IMR-90 (cell line): Measurements from ENCODE around the gene PTPRC. TPM values are rescaled to one million over a fixed set of nuclear protein-coding genes. Genes with fewer than 3 reads are reported as not detected.

Experiments
- ATAC-seq: fragments of 200-7000 bp; cut with Tn5 transposase; 2 replicates; pipeline ENCODE4 v1.9.1; 2020; ENCODE audit warnings: low read depth, mild to moderate bottlenecking, moderate library complexity
- BruUV-seq: library from RNA; stranded (reverse); fragments of 400-500 nt; replicated peaks from 2 replicates; lab custom pipeline; 2021; lab: Mats Ljungman, UMichigan
- CTCF ChIA-PET: fragments of 300-600 bp; formaldehyde crosslinking; extraction: SDS; loops from one replicate; lab custom pipeline; 2021; ENCODE audit warnings: antibody characterized with exemption; lab: Yijun Ruan, JAX
- POLR2A ChIA-PET: fragments of 300-600 bp; sonication (Branson Sonifier 250); formaldehyde crosslinking; loops from one replicate; lab custom pipeline; 2022; ENCODE audit warnings: antibody characterized with exemption; ENCODE audit not compliant: unreplicated experiment; lab: Charles Lee
- DNase-seq: peaks from one replicate; pipeline ENCODE4 v3.0.0; 2013
- H2AFZ ChIP-seq: replicated peaks from 2 replicates; pipeline ENCODE3; 2013; ENCODE audit warnings: low read length, mild to moderate bottlenecking; ENCODE audit not compliant: poor library complexity
- H2AK5ac ChIP-seq: 2 replicates; pipeline ENCODE4 v1.6.1; 2013; ENCODE audit warnings: low read depth, low read length, inconsistent platforms
- H2AK9ac ChIP-seq: replicated peaks from 2 replicates; pipeline ENCODE3; 2013; ENCODE audit warnings: mild to moderate bottlenecking, low read depth, low read length, moderate library complexity; ENCODE audit not compliant: poor library complexity
- H2BK120ac ChIP-seq: 2 replicates; pipeline ENCODE4 v1.6.1; 2013; ENCODE audit warnings: low read depth, low read length, inconsistent platforms
- H2BK15ac ChIP-seq: 3 replicates; pipeline ENCODE4 v1.6.1; 2013; ENCODE audit warnings: low read depth, low read length, inconsistent platforms
- H2BK20ac ChIP-seq: 2 replicates; pipeline ENCODE4 v1.6.1; 2013; ENCODE audit warnings: low read depth, mild to moderate bottlenecking, inconsistent platforms, low read length, moderate library complexity
- H2BK5ac ChIP-seq: 2 replicates; pipeline ENCODE4 v1.6.1; 2013; ENCODE audit warnings: mild to moderate bottlenecking, low read depth, low read length, inconsistent platforms; ENCODE audit not compliant: poor library complexity, severe bottlenecking
- H3K14ac ChIP-seq: replicated peaks from 2 replicates; pipeline ENCODE4 v1.6.1; 2013; ENCODE audit warnings: low read depth, low read length, inconsistent platforms
- H3K18ac ChIP-seq: 2 replicates; pipeline ENCODE4 v1.6.1; 2013; ENCODE audit warnings: low read depth, low read length, control low read depth
- H3K23ac ChIP-seq: 2 replicates; pipeline ENCODE4 v1.6.1; 2013; ENCODE audit warnings: low read depth, low read length, inconsistent platforms
- H3K27ac ChIP-seq: 2 replicates; pipeline ENCODE4 v1.5.1; 2013; ENCODE audit warnings: mild to moderate bottlenecking, control low read depth, low read length; ENCODE audit not compliant: insufficient read depth
- H3K27me3 ChIP-seq: 2 replicates; pipeline ENCODE4 v1.6.1; 2013; ENCODE audit warnings: low read length; ENCODE audit not compliant: control insufficient read depth, insufficient read depth
- H3K36me3 ChIP-seq: 2 replicates; pipeline ENCODE4 v1.6.1; 2013; ENCODE audit warnings: low read length, mixed read lengths; ENCODE audit not compliant: control insufficient read depth, insufficient read depth
- H3K4ac ChIP-seq: 2 replicates; pipeline ENCODE4 v1.6.1; 2013; ENCODE audit warnings: low read depth, low read length, inconsistent platforms
- H3K4me1 ChIP-seq: 2 replicates; pipeline ENCODE4 v1.6.1; 2013; ENCODE audit warnings: low read length, mixed read lengths; ENCODE audit not compliant: control insufficient read depth, insufficient read depth
- H3K4me2 ChIP-seq: 2 replicates; pipeline ENCODE4 v1.6.1; 2013; ENCODE audit warnings: low read depth, mild to moderate bottlenecking, control low read depth, low read length, moderate library complexity
- H3K4me3 ChIP-seq: 2 replicates; pipeline ENCODE4 v1.5.1; 2013; ENCODE audit warnings: low read depth, mild to moderate bottlenecking, control low read depth, low read length, moderate library complexity; ENCODE audit not compliant: insufficient read depth
- H3K56ac ChIP-seq: 2 replicates; pipeline ENCODE4 v1.6.1; 2013; ENCODE audit warnings: low read length, inconsistent platforms; ENCODE audit not compliant: insufficient read depth; ENCODE audit errors: extremely low read depth
- H3K79me1 ChIP-seq, 2 experiments: 2 replicates each; pipeline ENCODE4 v1.6.1; 2013; ENCODE audit warnings: low read length in 2 of 2, inconsistent platforms in 1 of 2, low read depth in 1 of 2
- H3K9ac ChIP-seq: 2 replicates; pipeline ENCODE4 v1.6.1; 2013; ENCODE audit warnings: low read depth, low read length, control low read depth
- H3K9me1 ChIP-seq: 2 replicates; pipeline ENCODE4 v1.6.1; 2013; ENCODE audit warnings: low read length, inconsistent platforms; ENCODE audit not compliant: insufficient read depth
- H3K9me3 ChIP-seq: 2 replicates; pipeline ENCODE4 v1.6.1; 2013; ENCODE audit warnings: low read length; ENCODE audit not compliant: control insufficient read depth, insufficient read depth
- H4K20me1 ChIP-seq: 2 replicates; pipeline ENCODE4 v1.6.1; 2013; ENCODE audit warnings: low read length, inconsistent platforms; ENCODE audit not compliant: insufficient read depth
- H4K5ac ChIP-seq: 2 replicates; pipeline ENCODE4 v1.6.1; 2013; ENCODE audit warnings: mild to moderate bottlenecking, low read depth, low read length, control low read depth
- H4K8ac ChIP-seq, 2 experiments: 2 replicates each; pipeline ENCODE4 v1.6.1; 2013; ENCODE audit warnings: low read depth in 2 of 2, low read length in 2 of 2, control low read depth in 1 of 2, inconsistent platforms in 1 of 2
- H4K91ac ChIP-seq: 2 replicates; pipeline ENCODE4 v1.6.1; 2013; ENCODE audit warnings: low read depth, low read length, inconsistent platforms; ENCODE audit not compliant: insufficient read depth
- CEBPB ChIP-seq: IDR thresholded peaks from 2 replicates; pipeline ENCODE4 v1.6.1; 2012; ENCODE audit warnings: low read depth, low read length, improper control_type of control experiment
- CHD1 ChIP-seq: IDR thresholded peaks from 2 replicates; pipeline ENCODE4 v1.6.1; 2012; ENCODE audit warnings: low read depth, low read length, improper control_type of control experiment
- FOS ChIP-seq: fragments of 150-350 bp; IDR thresholded peaks from 2 replicates; pipeline ENCODE4 v1.6.1; 2016; ENCODE audit warnings: low read depth, low read length
- MAFK ChIP-seq: IDR thresholded peaks from 2 replicates; pipeline ENCODE4 v1.6.1; 2012; ENCODE audit warnings: low read depth, low read length, improper control_type of control experiment
- MAZ ChIP-seq: IDR thresholded peaks from 2 replicates; pipeline ENCODE4 v1.6.1; 2012; ENCODE audit warnings: low read depth, mild to moderate bottlenecking, low read length, improper control_type of control experiment, moderate library complexity, borderline replicate concordance
- NFE2L2 ChIP-seq: fragments of 150-350 bp; IDR thresholded peaks from 2 replicates; pipeline ENCODE4 v1.6.1; 2016; ENCODE audit warnings: low read depth, mild to moderate bottlenecking, low read length
- POLR2A ChIP-seq: IDR thresholded peaks from 2 replicates; pipeline ENCODE4 v1.6.1; 2012; ENCODE audit warnings: mild to moderate bottlenecking, low read depth, low read length
- RAD21 ChIP-seq: IDR thresholded peaks from 2 replicates; pipeline ENCODE4 v1.6.1; 2012; ENCODE audit warnings: low read length, improper control_type of control experiment
- RCOR1 ChIP-seq: IDR thresholded peaks from 2 replicates; pipeline ENCODE4 v1.6.1; 2012; ENCODE audit warnings: mild to moderate bottlenecking, low read length, improper control_type of control experiment; ENCODE audit not compliant: insufficient replicate concordance
- RFX5 ChIP-seq: IDR thresholded peaks from 2 replicates; pipeline ENCODE4 v1.8.0; 2012; ENCODE audit warnings: low read depth, mild to moderate bottlenecking, low read length, moderate library complexity
- SMC3 ChIP-seq: fragments of 150-350 bp; IDR thresholded peaks from 2 replicates; pipeline ENCODE4 v1.6.1; 2016; ENCODE audit warnings: low read depth, mild to moderate bottlenecking, antibody characterized with exemption, low read length, moderate library complexity
- WGBS, 2 experiments: methylation state at CpG; one replicate each; pipeline versions ENCODE4 v1.1.5 to v1.1.7; 2013; ENCODE audit warnings: missing lambda C conversion rate in 2 of 2; ENCODE audit not compliant: insufficient read length in 1 of 2; ENCODE audit errors: extremely low coverage in 2 of 2; 5-methylcytosine and 5-hydroxymethylcytosine counted together
- dilution Hi-C: fragments of 300-500 bp; cut with HindIII; formaldehyde crosslinking; loops from one replicate; pipeline ENCODE4 v1.14.3; 2018; ENCODE audit warnings: low sequenced_read_pairs; ENCODE audit not compliant: unreplicated experiment
- in situ Hi-C: fragments of 300-500 bp; cut with MboI; formaldehyde crosslinking; loops from 3 replicates; pipeline ENCODE4 v1.14.3; 2019; ENCODE audit warnings: low sequenced_read_pairs, inconsistent platforms, mixed read lengths
- intact Hi-C: fragments of 100-400 bp; cut with micrococcal nuclease; formaldehyde crosslinking; loops from 2 replicates; pipeline ENCODE4 v1.10.0; 2022
- polyA plus RNA-seq, 3 experiments: library from polyadenylated mRNA; depleted of rRNA; stranded (reverse); fragments of >200 nt; gene quantifications; 2 replicates each; pipeline ENCODE4 v1.2.3, GENCODE V29; 2012; ENCODE audit warnings: low replicate concordance in 1 of 3
- total RNA-seq: library from RNA; depleted of rRNA; stranded (reverse); fragments of >200 nt; gene quantifications from 2 replicates; pipeline ENCODE4 v1.2.3, GENCODE V29; 2012
- TF ChIP-seq, protein P1 (sequence below): conservative IDR thresholded peaks from 2 replicates; pipeline ENCODE4 v1.5.1; 2012; ENCODE audit warnings: mild to moderate bottlenecking, low read depth, low read length, improper control_type of control experiment
- TF ChIP-seq, protein P2 (sequence below): fragments of 150-350 bp; IDR thresholded peaks from 2 replicates; pipeline ENCODE4 v1.6.1; 2017; ENCODE audit warnings: mild to moderate bottlenecking, antibody characterized with exemption, low read length, low read depth
- TF ChIP-seq, protein P3 (sequence below): fragments of 150-350 bp; IDR thresholded peaks from 2 replicates; pipeline ENCODE4 v1.6.1; 2016; ENCODE audit warnings: low read depth, mild to moderate bottlenecking, low read length, moderate library complexity, borderline replicate concordance

PTPRC gene
- total and polyA plus RNA-seq, 2 of the 4 experiments (the other 2 are of a cell fraction): not detected

DNA sequence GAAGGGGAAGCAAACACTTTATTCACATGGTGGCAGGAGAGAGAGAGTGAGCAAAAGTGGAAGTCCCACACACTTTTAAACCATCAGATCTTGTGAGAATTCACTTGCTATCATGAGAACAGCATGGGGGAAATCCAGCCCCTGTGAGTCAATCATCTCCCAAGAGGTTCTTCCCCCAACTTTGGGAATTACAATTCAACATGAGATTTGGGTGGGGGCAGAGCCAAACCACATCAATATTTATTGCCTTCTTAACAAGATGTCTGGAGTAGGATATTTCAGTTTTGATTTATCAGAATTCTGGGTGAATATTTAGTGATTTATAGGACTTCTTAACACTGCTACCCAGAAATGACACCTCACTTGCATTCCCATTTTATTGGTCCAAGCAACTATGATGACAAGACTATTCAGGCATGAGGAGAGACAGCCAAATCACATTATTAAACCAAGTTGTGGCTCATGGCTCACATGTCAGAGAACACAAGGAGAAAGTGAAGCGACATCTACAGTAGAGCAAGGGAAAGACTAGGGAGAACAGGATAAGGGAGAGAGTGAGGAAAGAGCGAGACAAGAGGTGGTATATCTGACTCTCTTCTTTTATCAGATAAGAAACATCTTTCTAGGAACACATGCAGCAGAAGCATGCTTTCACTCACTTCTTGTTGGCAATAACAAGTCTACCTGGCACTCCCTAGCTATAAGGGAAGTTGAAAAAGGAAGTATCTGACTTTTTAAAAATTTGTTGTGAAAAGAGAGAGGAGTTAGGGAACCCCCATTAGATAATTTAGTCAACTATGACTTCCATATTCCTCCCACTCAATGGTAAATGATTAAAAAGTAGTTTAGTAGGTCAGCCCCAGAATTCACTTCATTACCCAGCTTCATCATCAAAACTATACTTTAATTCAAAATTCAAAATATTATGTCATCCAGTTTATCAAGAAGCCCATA is 36.6 kb upstream of the PTPRC start:
- no peak for ATAC-seq
- TF ChIP-seq MAFK: no peak
- TF ChIP-seq CHD1: no peak
- TF ChIP-seq SMC3: no peak
- TF ChIP-seq MAZ: no peak
- no peak for TF ChIP-seq CEBPB
- TF ChIP-seq POLR2A: no peak
- TF ChIP-seq, protein P1, sequence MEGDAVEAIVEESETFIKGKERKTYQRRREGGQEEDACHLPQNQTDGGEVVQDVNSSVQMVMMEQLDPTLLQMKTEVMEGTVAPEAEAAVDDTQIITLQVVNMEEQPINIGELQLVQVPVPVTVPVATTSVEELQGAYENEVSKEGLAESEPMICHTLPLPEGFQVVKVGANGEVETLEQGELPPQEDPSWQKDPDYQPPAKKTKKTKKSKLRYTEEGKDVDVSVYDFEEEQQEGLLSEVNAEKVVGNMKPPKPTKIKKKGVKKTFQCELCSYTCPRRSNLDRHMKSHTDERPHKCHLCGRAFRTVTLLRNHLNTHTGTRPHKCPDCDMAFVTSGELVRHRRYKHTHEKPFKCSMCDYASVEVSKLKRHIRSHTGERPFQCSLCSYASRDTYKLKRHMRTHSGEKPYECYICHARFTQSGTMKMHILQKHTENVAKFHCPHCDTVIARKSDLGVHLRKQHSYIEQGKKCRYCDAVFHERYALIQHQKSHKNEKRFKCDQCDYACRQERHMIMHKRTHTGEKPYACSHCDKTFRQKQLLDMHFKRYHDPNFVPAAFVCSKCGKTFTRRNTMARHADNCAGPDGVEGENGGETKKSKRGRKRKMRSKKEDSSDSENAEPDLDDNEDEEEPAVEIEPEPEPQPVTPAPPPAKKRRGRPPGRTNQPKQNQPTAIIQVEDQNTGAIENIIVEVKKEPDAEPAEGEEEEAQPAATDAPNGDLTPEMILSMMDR: no peak
- TF ChIP-seq, protein P2, sequence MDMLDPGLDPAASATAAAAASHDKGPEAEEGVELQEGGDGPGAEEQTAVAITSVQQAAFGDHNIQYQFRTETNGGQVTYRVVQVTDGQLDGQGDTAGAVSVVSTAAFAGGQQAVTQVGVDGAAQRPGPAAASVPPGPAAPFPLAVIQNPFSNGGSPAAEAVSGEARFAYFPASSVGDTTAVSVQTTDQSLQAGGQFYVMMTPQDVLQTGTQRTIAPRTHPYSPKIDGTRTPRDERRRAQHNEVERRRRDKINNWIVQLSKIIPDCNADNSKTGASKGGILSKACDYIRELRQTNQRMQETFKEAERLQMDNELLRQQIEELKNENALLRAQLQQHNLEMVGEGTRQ: no peak
- no peak for TF ChIP-seq FOS
- no peak for TF ChIP-seq NFE2L2
- no peak for TF ChIP-seq RFX5
- no peak for TF ChIP-seq RAD21
- TF ChIP-seq RCOR1: no peak
- TF ChIP-seq, protein P3, sequence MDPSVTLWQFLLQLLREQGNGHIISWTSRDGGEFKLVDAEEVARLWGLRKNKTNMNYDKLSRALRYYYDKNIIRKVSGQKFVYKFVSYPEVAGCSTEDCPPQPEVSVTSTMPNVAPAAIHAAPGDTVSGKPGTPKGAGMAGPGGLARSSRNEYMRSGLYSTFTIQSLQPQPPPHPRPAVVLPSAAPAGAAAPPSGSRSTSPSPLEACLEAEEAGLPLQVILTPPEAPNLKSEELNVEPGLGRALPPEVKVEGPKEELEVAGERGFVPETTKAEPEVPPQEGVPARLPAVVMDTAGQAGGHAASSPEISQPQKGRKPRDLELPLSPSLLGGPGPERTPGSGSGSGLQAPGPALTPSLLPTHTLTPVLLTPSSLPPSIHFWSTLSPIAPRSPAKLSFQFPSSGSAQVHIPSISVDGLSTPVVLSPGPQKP: no peak

More for the DNA sequence above, 36.6 kb upstream of the PTPRC start:
- no peak overlapping the region for H3K4ac ChIP-seq
- no peak overlapping the region for H3K9ac ChIP-seq
- H3K56ac ChIP-seq: no peak overlapping the region
- no peaks in the 10 kb centered on the region for H4K20me1 ChIP-seq
- no peak overlapping the region for H3K27ac ChIP-seq
- H3K79me1 ChIP-seq: no peaks in the 10 kb centered on the region
- ChIA-PET POLR2A (no interaction called here), CTCF (interaction anchor here (0.6 kb wide), 1 partner anchor 446 kb away, joined by 3 read pairs; no protein-coding TSS in a partner anchor)
- H3K14ac ChIP-seq: no peak overlapping the region; the same call in 1 of the 2 replicates
- no CpG with 5 or more reads among the region's 2 CpGs for WGBS, 2 experiments
- H3K18ac ChIP-seq: no peak overlapping the region; the same call in 1 of the 2 replicates
- H3K4me2 ChIP-seq: no peak overlapping the region
- no peak overlapping the region for H2BK120ac ChIP-seq
- no peaks in the 10 kb centered on the region for H3K27me3 ChIP-seq
- intact Hi-C loops: no loop called here
- H2AK5ac ChIP-seq: no peak overlapping the region
- H2AK9ac ChIP-seq: no peak overlapping the region
- no peaks in the 10 kb centered on the region; the same call in 1 of the 2 replicates for H3K4me1 ChIP-seq
- no peak overlapping the region for H2AFZ ChIP-seq
- no peaks in the 10 kb centered on the region for H3K9me1 ChIP-seq
- dilution Hi-C loops: no loop called here
- no peak overlapping the region for H4K8ac ChIP-seq
- in situ Hi-C loops: no loop called here
- no peak overlapping the region for H3K23ac ChIP-seq
- no peak overlapping the region for H4K91ac ChIP-seq
- no peak overlapping the region for H2BK15ac ChIP-seq
- H3K36me3 ChIP-seq: no peaks in the 10 kb centered on the region
- no peak overlapping the region for H3K4me3 ChIP-seq
- no TSS peak for BruUV-seq
- H2BK5ac ChIP-seq: no peak overlapping the region
- no peaks in the 10 kb centered on the region for H3K9me3 ChIP-seq
- DNase-seq: peak; percentile 17
- H2BK20ac ChIP-seq: no peak overlapping the region
- H4K5ac ChIP-seq: no peak overlapping the region
